Measurements from ENCODE around the gene CCDC149. TPM values are rescaled to one million over a fixed set of nuclear protein-coding genes. Genes with fewer than 3 reads are reported as not detected.

Gene CCDC149
- total and polyA plus RNA-seq, 2 of the 8 experiments (the other 6 are each of a cell fraction or from before 2014, with no cell fraction given) = 2.2 to 5.6 TPM

DNA sequence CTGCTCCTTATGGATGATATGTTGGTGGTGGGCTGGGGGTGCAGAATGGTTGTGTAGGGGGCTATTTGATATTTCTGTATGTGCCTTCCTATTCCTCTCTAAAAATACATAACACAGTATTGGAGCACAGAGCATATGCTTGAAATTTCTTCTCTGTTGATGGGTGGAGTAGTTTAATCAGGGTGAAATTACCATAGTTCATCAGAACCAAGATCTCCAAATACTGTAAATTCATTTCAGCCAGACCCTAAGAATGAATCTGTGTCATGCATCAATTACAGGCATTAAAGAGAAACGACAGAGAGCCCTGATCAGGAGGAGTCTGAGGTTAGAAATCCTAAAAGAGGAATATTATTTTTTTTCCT lies 25.1 kb upstream of the CCDC149 start:
- H2AFZ ChIP-seq (ENCODE audit: low read length) = no peak overlapping the region
- no peak overlapping the region for H3K56ac ChIP-seq (replicated peaks; ENCODE audit: insufficient read length, low read depth, low read length)
- no peaks in the 10 kb centered on the region for H3K23me2 ChIP-seq (ENCODE audit: low read depth, low read length)
- no peak overlapping the region for H2BK5ac ChIP-seq (ENCODE audit: low read depth, low read length)
- no peak overlapping the region for H3K4me2 ChIP-seq (ENCODE audit: insufficient read depth in 1 of 2, low read depth in 2 of 2, low read length in 2 of 2)
- H2BK15ac ChIP-seq (ENCODE audit: low read length) = no peak overlapping the region
- ChIA-PET CTCF (ENCODE audit: partially characterized antibody) (no interaction called here), POLR2A (ENCODE audit: partially characterized antibody) (no interaction called here)
- H3K23ac ChIP-seq (ENCODE audit: insufficient read length) = no peak overlapping the region
- H2AK5ac ChIP-seq (ENCODE audit: low read depth, low read length) = no peak overlapping the region
- H2BK120ac ChIP-seq (replicated peaks; ENCODE audit: low read depth, low read length) = no peak overlapping the region
- no peaks in the 10 kb centered on the region for H3K36me3 ChIP-seq (ENCODE audit: control insufficient read depth in 2 of 4, insufficient read depth in 4 of 4, low read length in 3 of 4)
- H3K27me3 ChIP-seq (replicated peaks in 1 of 4; ENCODE audit: control insufficient read depth in 3 of 4, extremely low read depth in 1 of 4, insufficient read depth in 3 of 4, low read length in 3 of 4) = no peaks in the 10 kb centered on the region
- no peak overlapping the region for H3K18ac ChIP-seq (ENCODE audit: extremely low read depth, low read length)
- H4K8ac ChIP-seq (ENCODE audit: extremely low read depth, insufficient read depth, low read length) = no peak overlapping the region
- no peak overlapping the region for H4K91ac ChIP-seq (replicated peaks; ENCODE audit: insufficient read length, low read length)
- no peaks in the 10 kb centered on the region for H3K79me2 ChIP-seq (ENCODE audit: control insufficient read depth in 1 of 2, insufficient read depth in 2 of 2, low read length in 2 of 2)
- no peaks in the 10 kb centered on the region for H3K79me1 ChIP-seq (ENCODE audit: low read depth, low read length)
- H4K20me1 ChIP-seq (replicated peaks in 1 of 2; ENCODE audit: control insufficient read depth in 1 of 2, insufficient read depth in 2 of 2, low read length in 2 of 2) = no peaks in the 10 kb centered on the region
- no peak overlapping the region for H3K14ac ChIP-seq (ENCODE audit: insufficient read length)
- DNase-seq (ENCODE audit: low read depth in 1 of 2, low spot score in 2 of 2) (no peak), FAIRE-seq (no peak)
- peaks cover 23 to 33% of the 10 kb centered on the region in 2 experiments for H3K9me3 ChIP-seq (ENCODE audit: insufficient read depth in 2 of 2, low read depth in 1 of 2, low read length in 1 of 2)
- WGBS, 2 experiments (ENCODE audit: extremely low coverage in 1 of 2, insufficient coverage in 1 of 2, insufficient read length in 1 of 2, insufficient replicate concordance in 2 of 2, low coverage in 1 of 2, low lambda C conversion rate in 2 of 2, missing lambda C conversion rate in 1 of 2) = 93% methylated on average over 1 of the region's 1 CpG; no CpG with 5 or more reads in 1 of the 2 experiments
- no peak overlapping the region for H2BK12ac ChIP-seq (ENCODE audit: low read depth, low read length)
- no peaks in the 10 kb centered on the region for H3K4me1 ChIP-seq (replicated peaks in 1 of 4; ENCODE audit: control insufficient read depth in 3 of 4, insufficient read depth in 4 of 4, low read length in 3 of 4)
- H3K27ac ChIP-seq (ENCODE audit: low read depth, low read length) = no peak overlapping the region
- H3K4ac ChIP-seq (replicated peaks; ENCODE audit: insufficient read length, low read depth, low read length) = no peak overlapping the region
- no peak overlapping the region for H3K4me3 ChIP-seq (ENCODE audit: extremely low read depth in 1 of 4, insufficient read depth in 2 of 4, low read depth in 3 of 4, low read length in 4 of 4)
- no peak overlapping the region for H3K9ac ChIP-seq (replicated peaks in 1 of 4; ENCODE audit: extremely low read depth in 1 of 4, low read depth in 3 of 4, low read length in 3 of 4)
- TF ChIP-seq BACH1 (IDR thresholded peaks at IDR 0.05; ENCODE audit: low read length) = no peak
- TF ChIP-seq, protein P1, sequence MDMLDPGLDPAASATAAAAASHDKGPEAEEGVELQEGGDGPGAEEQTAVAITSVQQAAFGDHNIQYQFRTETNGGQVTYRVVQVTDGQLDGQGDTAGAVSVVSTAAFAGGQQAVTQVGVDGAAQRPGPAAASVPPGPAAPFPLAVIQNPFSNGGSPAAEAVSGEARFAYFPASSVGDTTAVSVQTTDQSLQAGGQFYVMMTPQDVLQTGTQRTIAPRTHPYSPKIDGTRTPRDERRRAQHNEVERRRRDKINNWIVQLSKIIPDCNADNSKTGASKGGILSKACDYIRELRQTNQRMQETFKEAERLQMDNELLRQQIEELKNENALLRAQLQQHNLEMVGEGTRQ (IDR thresholded peaks at IDR 0.05; ENCODE audit: low read length) = no peak
- TF ChIP-seq TCF12 (IDR thresholded peaks at IDR 0.05; ENCODE audit: low read depth, low read length) = no peak
- TF ChIP-seq RXRA (IDR thresholded peaks at IDR 0.05; ENCODE audit: insufficient read depth, low read depth, low read length) = no peak
- no peak for TF ChIP-seq POLR2AphosphoS5 (IDR thresholded peaks at IDR 0.05; ENCODE audit: low read depth, low read length)
- no peak for TF ChIP-seq TAF7 (optimal IDR thresholded peaks at IDR 0.05; ENCODE audit: borderline replicate concordance, low read depth, low read length)
- no peak overlapping the region for H2BK20ac ChIP-seq (ENCODE audit: low read length)
- H4K5ac ChIP-seq (ENCODE audit: insufficient read length, low read depth, low read length) = no peak overlapping the region
